ENCODE measurements around the gene CTNND2.

The CTNND2 gene

GRCh38 chr5:10989577-10990263 lies 914.5 kb downstream of the CTNND2 start:
- peaks cover 8% of the 10 kb centered on the region for H3K4me1 ChIP-seq (ENCODE audit: control insufficient read depth, insufficient read depth, low read length)
- no peaks in the 10 kb centered on the region for H3K9me3 ChIP-seq (ENCODE audit: control insufficient read depth, insufficient read depth, low read length)
- H3K27me3 ChIP-seq (ENCODE audit: control insufficient read depth, insufficient read depth, low read length): no peaks in the 10 kb centered on the region
- no peak overlapping the region for H3K4me3 ChIP-seq (ENCODE audit: low read depth, low read length)
- no peak overlapping the region for H3K9ac ChIP-seq (ENCODE audit: low read depth, low read length)
- H3K36me3 ChIP-seq (ENCODE audit: control insufficient read depth, insufficient read depth, low read length): no peaks in the 10 kb centered on the region

- Histone ChIP-seq H3K9me3 (ENCODE audit: control insufficient read depth, insufficient read depth, low read length) (no peaks in the 10 kb centered on the region), H3K27me3 (ENCODE audit: control insufficient read depth, insufficient read depth, low read length) (no peaks in the 10 kb centered on the region), H3K4me1 (ENCODE audit: control insufficient read depth, insufficient read depth, low read length) (peaks cover 5% of the 10 kb centered on the region), H3K9ac (ENCODE audit: low read depth, low read length) (no peak overlapping the region), H3K4me3 (ENCODE audit: low read depth, low read length) (no peak overlapping the region), H3K36me3 (ENCODE audit: control insufficient read depth, insufficient read depth, low read length) (no peaks in the 10 kb centered on the region)
Measured at GRCh38 chr5:10988622-10989021, 915.6 kb downstream of the CTNND2 start.

GRCh38 chr5:10987925-10988504 lies 916.2 kb downstream of the CTNND2 start:
- Histone ChIP-seq H3K9ac (ENCODE audit: low read depth, low read length) (no peak overlapping the region), H3K4me1 (ENCODE audit: control insufficient read depth, insufficient read depth, low read length) (peaks cover 5% of the 10 kb centered on the region), H3K36me3 (ENCODE audit: control insufficient read depth, insufficient read depth, low read length) (no peaks in the 10 kb centered on the region), H3K9me3 (ENCODE audit: control insufficient read depth, insufficient read depth, low read length) (no peaks in the 10 kb centered on the region), H3K4me3 (ENCODE audit: low read depth, low read length) (no peak overlapping the region), H3K27me3 (ENCODE audit: control insufficient read depth, insufficient read depth, low read length) (no peaks in the 10 kb centered on the region)

GRCh38 chr5:10987276-10987924 lies 916.8 kb downstream of the CTNND2 start:
- H3K9me3 ChIP-seq (ENCODE audit: control insufficient read depth, insufficient read depth, low read length): no peaks in the 10 kb centered on the region
- H3K4me3 ChIP-seq (ENCODE audit: low read depth, low read length): no peak overlapping the region
- H3K9ac ChIP-seq (ENCODE audit: low read depth, low read length): no peak overlapping the region
- no peaks in the 10 kb centered on the region for H3K36me3 ChIP-seq (ENCODE audit: control insufficient read depth, insufficient read depth, low read length)
- H3K27me3 ChIP-seq (ENCODE audit: control insufficient read depth, insufficient read depth, low read length): no peaks in the 10 kb centered on the region
- peaks cover 5% of the 10 kb centered on the region for H3K4me1 ChIP-seq (ENCODE audit: control insufficient read depth, insufficient read depth, low read length)

- peaks cover 5% of the 10 kb centered on the region for H3K4me1 ChIP-seq (ENCODE audit: control insufficient read depth, insufficient read depth, low read length)
- H3K9me3 ChIP-seq (ENCODE audit: control insufficient read depth, insufficient read depth, low read length): no peaks in the 10 kb centered on the region
- no peak overlapping the region for H3K9ac ChIP-seq (ENCODE audit: low read depth, low read length)
- H3K36me3 ChIP-seq (ENCODE audit: control insufficient read depth, insufficient read depth, low read length): no peaks in the 10 kb centered on the region
- no peaks in the 10 kb centered on the region for H3K27me3 ChIP-seq (ENCODE audit: control insufficient read depth, insufficient read depth, low read length)
- no peak overlapping the region for H3K4me3 ChIP-seq (ENCODE audit: low read depth, low read length)
Measured at GRCh38 chr5:10985721-10986110, 918.5 kb downstream of the CTNND2 start.

GRCh38 chr5:10985091-10985720 lies 919.0 kb downstream of the CTNND2 start:
- Histone ChIP-seq H3K27me3 (ENCODE audit: control insufficient read depth, insufficient read depth, low read length) (no peaks in the 10 kb centered on the region), H3K9ac (ENCODE audit: low read depth, low read length) (no peak overlapping the region), H3K4me3 (ENCODE audit: low read depth, low read length) (no peak overlapping the region), H3K9me3 (ENCODE audit: control insufficient read depth, insufficient read depth, low read length) (no peaks in the 10 kb centered on the region), H3K36me3 (ENCODE audit: control insufficient read depth, insufficient read depth, low read length) (no peaks in the 10 kb centered on the region), H3K4me1 (ENCODE audit: control insufficient read depth, insufficient read depth, low read length) (peaks cover 5% of the 10 kb centered on the region)

- H3K4me1 ChIP-seq (ENCODE audit: control insufficient read depth, insufficient read depth, low read length): peaks cover 5% of the 10 kb centered on the region
- H3K9me3 ChIP-seq (ENCODE audit: control insufficient read depth, insufficient read depth, low read length): no peaks in the 10 kb centered on the region
- no peak overlapping the region for H3K9ac ChIP-seq (ENCODE audit: low read depth, low read length)
- no peaks in the 10 kb centered on the region for H3K36me3 ChIP-seq (ENCODE audit: control insufficient read depth, insufficient read depth, low read length)
- no peak overlapping the region for H3K4me3 ChIP-seq (ENCODE audit: low read depth, low read length)
- H3K27me3 ChIP-seq (ENCODE audit: control insufficient read depth, insufficient read depth, low read length): no peaks in the 10 kb centered on the region
Measured at GRCh38 chr5:10984021-10984715, 920.1 kb downstream of the CTNND2 start.

- Histone ChIP-seq H3K36me3 (ENCODE audit: control insufficient read depth, insufficient read depth, low read length) (no peaks in the 10 kb centered on the region), H3K27me3 (ENCODE audit: control insufficient read depth, insufficient read depth, low read length) (no peaks in the 10 kb centered on the region), H3K4me3 (ENCODE audit: low read depth, low read length) (no peak overlapping the region), H3K9me3 (ENCODE audit: control insufficient read depth, insufficient read depth, low read length) (no peaks in the 10 kb centered on the region), H3K9ac (ENCODE audit: low read depth, low read length) (no peak overlapping the region), H3K4me1 (ENCODE audit: control insufficient read depth, insufficient read depth, low read length) (no peaks in the 10 kb centered on the region)
Measured at GRCh38 chr5:10982626-10983025, 921.6 kb downstream of the CTNND2 start.

- H3K27me3 ChIP-seq (ENCODE audit: control insufficient read depth, insufficient read depth, low read length): no peaks in the 10 kb centered on the region
- H3K9ac ChIP-seq (ENCODE audit: low read depth, low read length): no peak overlapping the region
- no peaks in the 10 kb centered on the region for H3K36me3 ChIP-seq (ENCODE audit: control insufficient read depth, insufficient read depth, low read length)
- H3K9me3 ChIP-seq (ENCODE audit: control insufficient read depth, insufficient read depth, low read length): no peaks in the 10 kb centered on the region
- H3K4me1 ChIP-seq (ENCODE audit: control insufficient read depth, insufficient read depth, low read length): no peaks in the 10 kb centered on the region
- no peak overlapping the region for H3K4me3 ChIP-seq (ENCODE audit: low read depth, low read length)
Measured at GRCh38 chr5:10981932-10982331, 922.3 kb downstream of the CTNND2 start.

- H3K36me3 ChIP-seq (ENCODE audit: control insufficient read depth, insufficient read depth, low read length): no peaks in the 10 kb centered on the region
- H3K4me1 ChIP-seq (ENCODE audit: control insufficient read depth, insufficient read depth, low read length): no peaks in the 10 kb centered on the region
- no peak overlapping the region for H3K9ac ChIP-seq (ENCODE audit: low read depth, low read length)
- no peak overlapping the region for H3K4me3 ChIP-seq (ENCODE audit: low read depth, low read length)
- H3K9me3 ChIP-seq (ENCODE audit: control insufficient read depth, insufficient read depth, low read length): no peaks in the 10 kb centered on the region
- H3K27me3 ChIP-seq (ENCODE audit: control insufficient read depth, insufficient read depth, low read length): no peaks in the 10 kb centered on the region
Measured at GRCh38 chr5:10977011-10977410, 927.2 kb downstream of the CTNND2 start.

- H3K9ac ChIP-seq (ENCODE audit: low read depth, low read length): no peak overlapping the region
- H3K4me3 ChIP-seq (ENCODE audit: low read depth, low read length): no peak overlapping the region
- no peaks in the 10 kb centered on the region for H3K4me1 ChIP-seq (ENCODE audit: control insufficient read depth, insufficient read depth, low read length)
- no peaks in the 10 kb centered on the region for H3K36me3 ChIP-seq (ENCODE audit: control insufficient read depth, insufficient read depth, low read length)
- no peaks in the 10 kb centered on the region for H3K9me3 ChIP-seq (ENCODE audit: control insufficient read depth, insufficient read depth, low read length)
- H3K27me3 ChIP-seq (ENCODE audit: control insufficient read depth, insufficient read depth, low read length): no peaks in the 10 kb centered on the region
Measured at GRCh38 chr5:10975945-10976344, 928.3 kb downstream of the CTNND2 start.
